Suppressor macrophage treated with lipopolysaccharide for 4 hours (primary cell): ENCODE measurements around the gene NIT1.

Experiments
- DNase-seq: peaks from one replicate; pipeline ENCODE4 v3.0.0-alpha.2; 2020

NIT1 gene, protein sequence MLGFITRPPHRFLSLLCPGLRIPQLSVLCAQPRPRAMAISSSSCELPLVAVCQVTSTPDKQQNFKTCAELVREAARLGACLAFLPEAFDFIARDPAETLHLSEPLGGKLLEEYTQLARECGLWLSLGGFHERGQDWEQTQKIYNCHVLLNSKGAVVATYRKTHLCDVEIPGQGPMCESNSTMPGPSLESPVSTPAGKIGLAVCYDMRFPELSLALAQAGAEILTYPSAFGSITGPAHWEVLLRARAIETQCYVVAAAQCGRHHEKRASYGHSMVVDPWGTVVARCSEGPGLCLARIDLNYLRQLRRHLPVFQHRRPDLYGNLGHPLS

GRCh38 chr1:161117759-161118581 lies at the start of gene NIT1, which contains the start of gene PFDN2:
TSS of gene NIT1 (plus strand) at chr1:161118105. CDS start at chr1:161118177, 72 bp downstream.
TSS of gene PFDN2 (minus strand) at chr1:161118037. CDS start at chr1:161118026, 11 bp downstream.
- DNase-seq, result peak; percentile 91

DNA sequence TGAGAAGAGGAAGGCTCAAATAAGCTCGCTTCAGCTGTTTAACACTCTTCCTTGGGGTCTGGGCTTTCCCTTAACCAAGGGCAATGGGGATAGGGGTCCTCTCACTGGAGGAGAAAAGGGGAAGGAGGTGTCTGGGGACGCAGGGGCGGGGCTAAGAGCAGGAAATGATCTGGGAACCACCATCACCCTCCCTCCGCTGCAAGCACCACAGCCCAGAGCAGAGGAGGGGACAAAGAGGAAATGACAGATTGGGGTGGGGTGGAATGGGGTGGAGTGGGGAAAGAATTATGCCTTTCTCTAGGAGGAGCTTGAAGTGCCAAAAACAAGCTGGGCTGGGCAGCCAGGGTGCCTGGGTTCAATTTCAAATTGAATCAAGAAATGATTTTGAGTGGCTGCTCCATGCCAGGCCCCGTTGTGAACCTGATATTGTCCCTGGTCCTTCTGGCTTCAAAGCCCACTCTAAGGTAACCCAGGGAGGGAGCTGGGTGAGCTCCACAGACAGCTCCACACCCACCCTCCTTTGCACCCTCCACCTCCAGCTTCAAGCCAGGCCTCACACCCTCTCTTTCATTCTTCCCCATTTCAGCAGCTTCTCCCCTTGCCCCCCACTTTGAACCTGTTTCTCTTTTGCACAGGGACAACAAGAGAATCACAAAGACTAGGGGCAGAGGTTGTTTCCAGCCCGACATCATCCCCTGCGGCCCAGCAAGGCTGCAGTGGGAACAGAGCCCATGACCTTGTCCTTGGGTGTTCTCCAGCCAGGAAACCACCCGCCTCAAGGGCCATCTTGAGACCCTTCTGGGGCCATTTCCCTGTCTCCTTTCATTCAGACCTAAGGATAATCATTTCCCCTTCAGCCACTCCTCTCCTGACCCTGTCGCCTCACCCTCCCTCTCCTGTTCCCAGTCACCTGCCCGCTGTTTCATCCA lies 49.3 kb upstream of the NIT1 start:
- DNase-seq, result peak; percentile 93

- no peak for DNase-seq
Measured at GRCh38 chr1:161069241-161069640, 48.7 kb upstream of the NIT1 start.

GRCh38 chr1:161069731-161070270 lies 48.1 kb upstream of the NIT1 start, which contains the start of gene ARHGAP30:
TSS of gene ARHGAP30 (minus strand) at chr1:161069891. CDS start at chr1:161069624, 267 bp downstream.
- peak; percentile 82 for DNase-seq

- no peak for DNase-seq
Measured at GRCh38 chr1:161070761-161071160, 47.1 kb upstream of the NIT1 start.

DNA sequence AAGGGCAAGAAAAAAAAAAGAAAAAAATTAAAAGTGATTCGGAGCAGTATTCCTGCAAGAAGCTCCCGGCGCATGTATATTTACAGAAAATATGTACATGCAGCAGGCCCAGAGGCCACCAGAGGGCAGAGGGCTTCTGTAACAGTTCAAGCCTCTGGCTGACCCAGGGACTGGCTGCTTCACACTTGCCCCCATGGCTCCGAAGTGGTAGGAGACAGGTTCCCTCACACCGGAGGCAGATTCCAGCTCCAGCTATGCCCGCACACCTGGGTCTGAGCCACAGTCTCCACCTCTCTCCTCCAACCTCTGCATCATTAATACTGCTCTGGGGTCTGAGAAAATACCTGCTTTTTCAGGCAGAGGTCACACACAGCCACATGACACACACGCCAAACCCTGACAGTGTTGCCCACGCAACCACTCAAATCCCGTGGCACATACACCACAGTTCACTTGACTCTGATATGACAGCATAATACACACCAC lies 46.0 kb upstream of the NIT1 start:
- DNase-seq, result peak; percentile 83

- no peak for DNase-seq
Measured at GRCh38 chr1:161072751-161073449, 45.0 kb upstream of the NIT1 start.

DNA sequence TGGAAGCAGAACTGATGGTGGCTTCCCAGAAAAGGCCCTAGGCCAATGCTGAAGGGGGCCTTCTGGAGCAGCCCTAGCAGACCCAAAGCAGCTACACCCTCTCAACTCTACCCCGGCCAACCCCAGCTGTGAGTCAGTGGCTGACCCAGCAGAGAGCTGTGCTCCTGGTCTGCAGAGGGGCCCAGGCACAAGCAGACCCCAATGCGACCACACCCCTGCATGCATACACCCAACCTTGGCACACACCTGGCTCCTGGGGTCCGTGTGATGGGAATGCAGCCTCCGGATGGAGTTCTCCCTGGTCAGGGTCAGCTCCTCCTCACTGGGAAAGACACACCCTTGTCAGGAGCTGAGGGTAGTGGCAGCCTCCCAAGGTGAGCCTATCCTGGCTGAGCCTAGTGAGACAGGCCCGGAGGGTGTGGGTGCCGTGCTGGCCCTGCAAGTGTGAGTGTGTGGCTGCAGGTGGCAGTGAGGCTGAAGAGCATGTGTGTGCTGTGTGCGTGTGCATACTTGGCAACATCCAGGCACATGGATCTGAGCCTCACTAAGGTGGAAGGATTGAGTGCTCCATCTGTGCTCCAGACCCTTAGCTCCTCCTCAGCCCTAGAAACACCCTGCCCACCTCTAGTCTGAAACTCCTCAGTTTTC lies 44.3 kb upstream of the NIT1 start:
- no peak for DNase-seq

DNA sequence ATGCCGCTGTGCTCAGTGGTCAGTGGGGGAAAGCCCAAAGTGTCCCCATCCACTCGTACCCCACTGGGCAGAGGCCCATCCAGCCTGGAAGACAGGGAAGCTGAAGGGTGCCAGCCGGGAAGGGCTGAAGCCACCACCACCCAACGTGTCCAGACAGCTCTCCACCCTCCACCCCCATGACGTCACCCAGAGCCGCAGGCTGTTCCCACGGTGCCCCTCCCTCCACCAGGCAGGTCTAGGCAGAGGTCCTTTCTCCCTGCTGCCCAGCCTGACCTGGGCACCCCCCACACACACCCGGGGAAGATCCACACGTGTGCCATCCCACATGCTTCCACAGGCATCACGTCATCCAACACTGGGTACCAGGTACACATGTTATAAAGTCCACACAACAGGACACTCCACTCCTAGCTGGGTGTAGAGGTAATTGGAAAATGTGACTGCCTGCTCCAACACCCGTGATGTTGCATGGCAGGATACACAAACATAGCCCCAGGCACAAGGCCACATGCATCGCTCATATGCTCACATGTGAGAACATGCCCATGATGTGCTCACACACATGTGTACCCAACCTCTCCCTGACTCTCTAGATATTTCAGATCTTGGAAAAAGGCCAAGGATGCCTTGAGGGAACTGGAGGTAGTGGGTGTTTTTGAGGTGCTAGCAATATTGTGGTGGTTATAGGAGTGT lies 43.1 kb upstream of the NIT1 start:
- DNase-seq, result no peak

DNA sequence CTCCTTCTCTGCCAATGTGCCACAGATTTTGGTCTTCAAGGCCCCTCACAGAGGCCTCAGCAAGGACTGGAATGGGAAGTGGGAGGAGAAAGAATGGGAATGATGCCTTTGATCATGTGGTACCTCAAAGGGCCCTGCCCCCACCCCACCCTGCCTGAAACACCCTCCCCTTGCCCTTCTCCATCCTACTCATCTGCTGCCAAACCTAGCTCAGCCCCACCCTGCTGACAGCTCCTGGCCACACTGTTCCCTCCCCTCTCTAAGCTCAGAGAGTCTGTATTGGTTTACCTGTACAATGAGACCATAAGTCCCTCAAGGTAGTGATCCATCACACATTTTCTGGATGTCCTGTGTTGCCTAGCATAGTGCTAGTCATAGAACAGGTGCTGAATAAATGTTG lies 41.5 kb upstream of the NIT1 start:
- DNase-seq, result no peak

DNA sequence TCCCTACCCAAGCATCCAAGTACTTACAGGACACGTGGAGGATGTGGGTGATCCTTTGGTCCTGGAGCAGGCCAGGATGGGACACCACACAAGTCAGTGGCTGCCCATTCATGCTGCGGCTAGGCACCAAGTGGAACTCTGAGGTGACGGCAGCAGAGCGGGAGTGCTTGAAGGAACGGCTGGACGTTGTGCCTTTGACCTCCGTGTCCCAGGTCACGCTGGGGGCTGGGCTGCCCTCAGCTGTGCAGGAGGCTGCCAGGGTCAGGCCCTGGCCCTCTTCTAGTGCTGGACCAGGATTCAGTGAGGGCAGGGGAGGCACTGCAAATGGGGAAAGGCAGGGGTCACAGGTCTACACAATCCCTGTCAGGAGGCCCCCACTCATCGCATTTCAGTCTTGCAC lies 40.5 kb upstream of the NIT1 start:
- no peak for DNase-seq

DNA sequence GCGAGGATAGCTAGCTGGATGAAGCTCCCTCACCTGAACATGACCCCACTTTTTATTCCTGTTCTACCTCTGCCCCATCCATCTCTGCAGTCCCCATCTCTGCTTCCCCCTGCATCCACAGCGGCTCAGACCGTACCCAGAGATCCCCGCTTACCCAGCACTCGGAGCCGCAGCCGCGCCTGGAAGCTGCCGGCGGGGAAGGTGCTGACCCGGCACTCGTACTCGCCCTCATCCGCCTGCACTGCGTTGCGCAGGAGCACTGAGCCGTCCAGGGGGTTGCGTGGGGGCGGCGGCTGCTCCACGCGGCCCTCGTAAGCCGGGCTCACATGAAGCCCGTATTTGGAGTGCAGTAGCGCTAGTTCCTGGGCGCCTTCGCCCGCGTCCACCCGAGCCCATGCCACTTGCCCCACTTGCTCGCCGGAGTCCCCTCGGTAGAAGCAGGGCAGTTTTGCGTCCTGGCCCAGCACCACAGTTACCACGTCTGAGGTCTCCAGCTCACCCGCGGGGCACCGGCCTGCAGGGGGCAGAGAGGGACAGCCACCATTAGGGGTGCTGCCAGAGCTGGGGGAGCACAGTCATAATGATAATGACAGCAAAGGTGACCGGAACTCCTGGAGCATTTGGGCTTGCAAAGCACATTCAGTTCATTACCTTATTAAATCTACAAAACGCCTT lies 38.3 kb upstream of the NIT1 start:
- DNase-seq, result no peak

- peak; percentile 68 for DNase-seq
Measured at GRCh38 chr1:161080441-161081405, 37.2 kb upstream of the NIT1 start.

DNA sequence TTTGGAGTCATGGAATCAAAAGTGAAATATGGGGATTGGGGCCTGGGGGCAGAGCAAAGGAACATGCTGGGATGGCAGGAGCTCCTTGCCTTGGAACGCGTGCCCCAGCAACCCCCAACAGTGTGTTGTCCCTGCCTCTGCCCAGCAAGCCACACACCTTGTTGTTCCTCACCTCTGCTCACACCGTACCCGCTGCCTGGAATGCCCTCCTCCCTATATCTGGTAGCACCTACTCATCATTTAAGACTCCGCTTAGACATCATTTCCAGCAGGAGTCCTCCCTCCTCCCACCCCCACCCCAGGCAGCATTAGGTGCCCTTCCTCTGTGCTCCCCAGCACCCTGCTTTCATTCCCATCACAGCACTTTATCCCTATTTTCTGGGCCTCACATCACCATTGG lies 36.4 kb upstream of the NIT1 start:
- no peak for DNase-seq

GRCh38 chr1:161082483-161082882 lies 35.4 kb upstream of the NIT1 start:
- DNase-seq, result no peak

DNA sequence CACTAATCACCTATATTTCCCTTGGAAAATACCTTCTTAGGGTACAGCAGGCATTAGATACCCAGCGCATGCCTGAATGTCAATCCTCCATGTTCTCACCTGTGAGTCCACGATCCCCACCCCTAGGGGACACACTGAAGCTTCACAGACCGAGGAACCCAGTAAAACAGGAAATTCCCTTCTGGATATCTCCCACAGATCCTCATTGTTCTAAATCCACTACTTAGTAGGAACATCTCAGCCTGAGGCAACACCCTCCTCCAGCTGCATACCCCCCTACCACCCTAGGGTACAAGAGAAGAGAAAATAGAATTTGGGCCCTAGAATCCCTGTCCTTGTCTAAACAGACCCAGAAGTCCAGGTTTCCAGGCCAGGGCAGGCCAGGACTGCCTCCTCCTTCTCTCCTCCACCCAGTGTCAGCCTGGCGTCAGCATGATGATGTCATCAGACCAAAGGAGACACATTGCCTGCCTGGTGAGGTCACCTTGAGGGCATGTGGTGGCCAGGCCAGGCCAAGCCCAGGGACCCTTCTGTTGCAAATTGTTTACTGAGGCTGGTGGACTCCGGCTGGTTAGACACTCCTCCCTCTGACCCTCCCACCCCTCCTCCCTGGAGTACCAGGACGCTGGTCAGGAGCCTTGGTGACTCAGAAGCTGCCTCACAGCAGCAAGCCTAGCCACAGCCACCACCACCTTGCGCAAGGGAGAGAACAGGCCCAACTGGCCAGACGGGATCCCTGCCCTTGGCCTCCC lies 34.7 kb upstream of the NIT1 start:
- DNase-seq, result peak; percentile 96

DNA sequence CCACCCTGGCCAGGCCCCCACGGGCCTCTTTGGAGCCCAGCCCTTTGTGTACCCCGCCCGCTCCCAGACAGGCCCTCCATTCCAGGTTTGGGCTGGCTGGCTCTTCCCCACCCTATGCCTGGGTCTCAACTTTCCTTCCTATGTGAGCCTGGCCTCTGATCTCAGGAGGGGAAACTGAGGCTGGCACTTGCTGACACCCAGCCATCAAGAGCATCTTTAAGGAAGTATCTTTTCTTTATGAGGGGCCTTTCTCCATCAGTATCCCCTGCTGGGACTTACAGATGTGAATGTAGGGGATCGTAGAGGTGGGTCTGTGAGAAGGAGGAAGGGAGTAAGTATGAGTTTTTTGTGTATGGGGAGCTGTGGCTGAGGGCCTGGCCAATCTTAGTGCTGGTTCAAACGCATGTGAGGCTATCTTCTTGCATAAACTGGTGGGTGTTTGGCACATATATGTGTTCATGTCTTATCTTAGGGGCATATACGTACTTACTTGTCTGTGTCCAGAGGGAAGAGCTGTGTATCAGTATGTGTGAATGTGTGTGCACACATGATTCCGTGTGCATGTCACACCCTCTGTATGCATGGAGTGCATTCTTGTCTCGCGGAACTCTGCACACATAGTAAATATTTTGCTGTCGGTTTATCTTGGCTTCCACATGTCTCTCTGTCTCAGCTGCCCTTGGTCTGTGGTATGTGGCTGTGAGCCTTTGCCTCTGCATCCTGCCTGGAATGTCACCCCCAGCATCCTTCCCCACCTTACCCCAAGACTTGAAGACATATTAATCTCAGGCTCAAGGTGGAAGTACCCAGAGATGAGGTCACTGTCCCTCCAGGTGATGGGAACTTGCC lies 33.9 kb upstream of the NIT1 start:
- DNase-seq, result no peak
